Calu3 (cell line): ENCODE data around the gene BIVM. TPM values are rescaled to one million over a fixed set of nuclear protein-coding genes. Genes with fewer than 3 reads are reported as not detected.

Source experiments
- BruUV-seq: library from RNA; stranded (reverse); fragments of 400-500 nt; replicated peaks from 2 replicates; lab custom pipeline; 2021; lab: Mats Ljungman, UMichigan
- CTCF ChIA-PET: fragments of 300-600 bp; sonication (Branson Sonifier 250); formaldehyde crosslinking; loops from one replicate; lab custom pipeline; 2022; ENCODE audit warnings: antibody characterized with exemption; lab: Charles Lee
- DNase-seq: peaks from one replicate; pipeline ENCODE4 v3.0.0; 2022
- H3K27ac Mint-ChIP-seq: one replicate; pipeline ENCODE4 v1.8.0; 2022; ENCODE audit warnings: mixed read lengths; ENCODE audit not compliant: unreplicated experiment
- H3K27me3 Mint-ChIP-seq: one replicate; pipeline ENCODE4 v1.8.0; 2022; ENCODE audit warnings: mixed read lengths; ENCODE audit not compliant: unreplicated experiment
- H3K36me3 Mint-ChIP-seq: one replicate; pipeline ENCODE4 v1.8.0; 2022; ENCODE audit warnings: mild to moderate bottlenecking, moderate library complexity, mixed read lengths; ENCODE audit not compliant: insufficient read depth, unreplicated experiment
- H3K4me1 Mint-ChIP-seq: one replicate; pipeline ENCODE4 v1.8.0; 2022; ENCODE audit warnings: mild to moderate bottlenecking, low read depth, mixed read lengths; ENCODE audit not compliant: unreplicated experiment
- H3K4me3 Mint-ChIP-seq: one replicate; pipeline ENCODE4 v1.8.0; 2022; ENCODE audit warnings: mild to moderate bottlenecking, low read depth, moderate library complexity, mixed read lengths; ENCODE audit not compliant: unreplicated experiment
- H3K9me3 Mint-ChIP-seq: one replicate; pipeline ENCODE4 v1.8.0; 2022; ENCODE audit warnings: low read depth, mixed read lengths; ENCODE audit not compliant: unreplicated experiment
- intact Hi-C: fragments of 100-400 bp; cut with micrococcal nuclease; formaldehyde crosslinking; loops from one replicate; pipeline ENCODE4 v1.10.0; 2022; ENCODE audit not compliant: unreplicated experiment
- total RNA-seq: library from RNA; stranded (reverse); gene quantifications from 2 replicates; pipeline ENCODE4 v1.2.3, GENCODE V29; 2022
- TF ChIP-seq, protein P1 (sequence below): fragments of 200-600 bp; IDR thresholded peaks from one replicate; pipeline ENCODE4 v1.8.0; 2022; ENCODE audit warnings: antibody characterized with exemption; ENCODE audit not compliant: unreplicated experiment

BIVM gene
- total RNA-seq, 1 experiment from 2014 or later, result 12.6 TPM

- Mint-ChIP-seq H3K36me3 (peaks cover 3% of the 10 kb centered on the region), H3K27me3 (no peaks in the 10 kb centered on the region), H3K9me3 (no peaks in the 10 kb centered on the region), H3K27ac (no peak overlapping the region), H3K4me3 (no peak overlapping the region), H3K4me1 (no peaks in the 10 kb centered on the region)
- TSS peak; percentile 23 for BruUV-seq
- intact Hi-C loops, result no loop called here
- TF ChIP-seq, protein P1, sequence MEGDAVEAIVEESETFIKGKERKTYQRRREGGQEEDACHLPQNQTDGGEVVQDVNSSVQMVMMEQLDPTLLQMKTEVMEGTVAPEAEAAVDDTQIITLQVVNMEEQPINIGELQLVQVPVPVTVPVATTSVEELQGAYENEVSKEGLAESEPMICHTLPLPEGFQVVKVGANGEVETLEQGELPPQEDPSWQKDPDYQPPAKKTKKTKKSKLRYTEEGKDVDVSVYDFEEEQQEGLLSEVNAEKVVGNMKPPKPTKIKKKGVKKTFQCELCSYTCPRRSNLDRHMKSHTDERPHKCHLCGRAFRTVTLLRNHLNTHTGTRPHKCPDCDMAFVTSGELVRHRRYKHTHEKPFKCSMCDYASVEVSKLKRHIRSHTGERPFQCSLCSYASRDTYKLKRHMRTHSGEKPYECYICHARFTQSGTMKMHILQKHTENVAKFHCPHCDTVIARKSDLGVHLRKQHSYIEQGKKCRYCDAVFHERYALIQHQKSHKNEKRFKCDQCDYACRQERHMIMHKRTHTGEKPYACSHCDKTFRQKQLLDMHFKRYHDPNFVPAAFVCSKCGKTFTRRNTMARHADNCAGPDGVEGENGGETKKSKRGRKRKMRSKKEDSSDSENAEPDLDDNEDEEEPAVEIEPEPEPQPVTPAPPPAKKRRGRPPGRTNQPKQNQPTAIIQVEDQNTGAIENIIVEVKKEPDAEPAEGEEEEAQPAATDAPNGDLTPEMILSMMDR, result no peak
- CTCF ChIA-PET, result no interaction called here
- DNase-seq, result no peak
Observed at GRCh38 chr13:102862624-102863210, 63.8 kb downstream of the BIVM start.

GRCh38 chr13:102863590-102863989 lies 64.7 kb downstream of the BIVM start:
- H3K36me3 Mint-ChIP-seq, result peaks cover 3% of the 10 kb centered on the region
- BruUV-seq, result no TSS peak

DNA sequence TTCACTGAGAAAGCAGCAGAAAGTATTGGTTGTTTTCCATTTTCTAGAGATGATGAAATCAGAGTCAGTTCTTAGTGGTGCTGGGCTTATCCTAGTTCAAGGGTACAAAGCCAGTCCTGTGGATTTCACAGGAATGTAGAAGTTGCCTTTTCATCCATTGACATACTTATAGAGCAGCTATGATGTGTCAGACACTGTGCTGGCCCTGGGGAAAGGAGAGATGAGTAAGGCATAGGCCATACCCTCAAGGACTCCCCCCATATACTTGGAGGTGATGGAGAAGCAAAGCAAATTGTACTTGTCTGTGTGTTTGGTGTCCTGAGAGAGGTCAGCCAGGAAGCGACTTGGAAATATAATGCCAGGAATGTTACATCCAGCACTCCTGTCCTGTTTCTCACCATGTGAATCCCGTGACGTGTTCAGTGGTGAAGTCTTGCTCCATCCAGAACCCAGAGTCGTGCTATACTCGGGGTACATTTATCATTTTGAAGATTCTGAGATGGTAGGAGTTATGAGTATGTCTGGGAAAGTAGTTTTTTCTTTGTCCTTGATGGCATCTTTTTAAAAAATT lies 69.5 kb downstream of the BIVM start:
- Mint-ChIP-seq H3K9me3 (no peaks in the 10 kb centered on the region), H3K27ac (no peak overlapping the region), H3K36me3 (peaks cover 3% of the 10 kb centered on the region), H3K27me3 (no peaks in the 10 kb centered on the region), H3K4me3 (no peak overlapping the region), H3K4me1 (peaks cover 9% of the 10 kb centered on the region)
- TF ChIP-seq, protein P1, result no peak
- no TSS peak for BruUV-seq
- intact Hi-C loops, result no loop called here
- no peak for DNase-seq
- CTCF ChIA-PET, result no interaction called here

More at GRCh38 chr13:102863590-102863989, 64.7 kb downstream of the BIVM start:
- Mint-ChIP-seq H3K27ac (no peak overlapping the region), H3K9me3 (no peaks in the 10 kb centered on the region), H3K27me3 (no peaks in the 10 kb centered on the region), H3K4me1 (no peaks in the 10 kb centered on the region), H3K4me3 (no peak overlapping the region)
- intact Hi-C loops, result no loop called here
- CTCF ChIA-PET, result no interaction called here
- no peak for DNase-seq
- TF ChIP-seq, protein P1, result no peak

DNA sequence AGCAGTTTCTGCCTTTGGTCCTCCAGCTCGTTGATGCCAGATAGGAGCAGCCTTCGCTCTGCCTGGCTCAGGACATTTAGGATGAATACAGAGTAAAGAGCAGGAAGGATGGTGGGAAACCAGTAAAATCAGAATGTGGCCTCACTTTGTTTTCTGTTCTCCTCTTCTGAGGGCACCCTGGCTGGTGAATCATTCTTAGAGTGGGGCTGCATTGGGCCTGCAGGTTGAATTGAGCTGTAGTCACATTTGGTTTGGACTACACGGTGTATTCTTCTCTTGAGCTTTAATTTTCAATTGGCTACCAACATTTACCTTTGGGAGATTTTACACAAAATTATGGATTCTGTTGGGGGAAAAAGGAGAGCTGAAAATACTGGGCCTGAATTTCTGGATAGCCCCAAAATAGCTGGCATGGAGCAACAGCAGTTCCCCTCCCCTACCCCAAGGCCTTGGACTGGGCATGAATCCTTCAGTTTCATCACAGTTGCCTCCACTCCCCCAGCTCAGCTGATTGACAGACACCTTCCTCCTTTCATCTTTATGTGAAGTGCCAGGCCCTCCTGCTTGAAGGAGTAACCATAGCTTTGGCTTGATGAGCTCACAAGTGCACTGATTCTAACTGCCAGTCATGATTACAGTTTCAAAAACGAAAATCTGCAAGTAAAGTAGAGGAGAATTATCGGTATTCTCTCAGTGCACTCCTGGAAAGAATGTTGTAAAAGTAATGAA lies 71.2 kb downstream of the BIVM start:
- BruUV-seq, result no TSS peak
- Mint-ChIP-seq H3K27me3 (no peaks in the 10 kb centered on the region), H3K36me3 (peaks cover 5% of the 10 kb centered on the region), H3K9me3 (no peaks in the 10 kb centered on the region), H3K4me1 (peaks cover 9% of the 10 kb centered on the region), H3K4me3 (no peak overlapping the region), H3K27ac (no peak overlapping the region)
- TF ChIP-seq, protein P1, result no peak
- DNase-seq, result no peak
- intact Hi-C loops, result loop anchor here (1.0 to 2.0 kb wide), 2 partner anchors 31 to 270 kb away; no protein-coding TSS in a partner anchor
- CTCF ChIA-PET, result interaction anchor here (1.2 to 1.6 kb wide), 3 partner anchors 31 to 270 kb away, joined by 3 to 7 read pairs (median 4); no protein-coding TSS in a partner anchor
